ENCODE results near the gene OR4C12.
A peak's percentile ranks its signal among the peaks of the same experiment; 100 is the strongest.
"Not testable (repeated sequence)": the region's sequence is repeated elsewhere in the genome, so short reads cannot be mapped to it uniquely, and the experiment has no call there.

OR4C12 gene

DNA sequence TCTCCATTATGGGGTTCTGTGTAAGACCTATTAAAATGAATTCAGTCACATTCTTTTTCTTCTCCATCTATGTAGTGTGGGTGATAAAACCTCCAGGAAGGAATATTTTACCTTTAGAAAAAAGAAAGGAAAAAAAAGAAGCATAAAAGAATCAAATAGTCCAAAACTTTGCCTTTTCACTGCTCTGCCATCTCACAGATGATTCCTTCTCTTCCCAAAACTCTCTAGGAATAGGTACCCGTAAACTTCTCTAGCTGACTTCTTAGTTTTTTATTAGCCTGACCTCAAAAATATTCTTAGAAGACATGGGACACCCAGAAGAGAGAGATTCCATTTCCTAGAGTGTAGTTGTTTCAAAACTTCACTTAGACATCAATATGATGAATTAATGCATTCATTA lies at the start of gene OR4C12:
Gene OR4C12, minus strand, starts transcription at position 101 of the 400 bp plus-strand sequence. Its CDS starts 34 bp downstream, at position 67.
- not testable (repeated sequence) for DNase-seq

DNA sequence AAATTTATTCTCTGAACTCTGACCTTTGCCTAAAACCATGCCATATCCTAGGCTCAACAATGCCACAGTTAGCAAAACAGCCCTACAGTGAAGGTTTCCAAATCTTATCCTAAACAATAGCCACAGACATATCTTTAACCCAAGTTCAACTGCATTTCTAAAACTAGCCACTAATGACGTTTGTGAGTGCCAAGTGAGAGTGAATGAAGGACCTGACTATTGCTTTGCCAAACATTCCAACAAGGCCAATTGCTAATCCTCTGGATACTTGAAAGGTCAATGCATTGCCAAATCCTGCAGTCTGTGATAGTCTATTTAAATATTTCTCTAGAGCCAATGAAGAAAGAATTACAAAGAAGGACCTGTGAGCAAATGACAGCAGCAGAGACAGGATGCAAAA lies 47.9 kb upstream of the OR4C12 start:
- no peak for DNase-seq

DNA sequence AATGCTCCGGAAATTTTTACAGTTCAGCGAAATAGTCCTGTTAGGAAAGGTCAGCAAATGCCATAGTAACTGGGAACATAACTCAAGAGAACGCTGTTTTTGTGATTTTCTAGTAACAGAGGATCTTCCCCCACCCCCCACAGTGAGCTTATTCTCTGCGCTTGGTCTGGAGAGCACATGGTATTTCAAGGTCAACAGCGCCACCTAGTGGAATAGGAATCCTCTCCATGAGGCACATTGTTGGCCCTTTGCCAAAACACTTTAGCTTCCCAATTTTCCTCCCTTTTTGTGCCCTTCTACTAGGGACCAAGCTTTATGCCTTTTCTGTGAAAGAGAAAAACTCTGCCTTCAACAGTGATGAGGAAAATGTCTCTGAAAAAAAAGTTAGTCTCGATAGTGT lies 13.2 kb upstream of the OR4C12 start:
- peak; percentile 14 for DNase-seq

DNA sequence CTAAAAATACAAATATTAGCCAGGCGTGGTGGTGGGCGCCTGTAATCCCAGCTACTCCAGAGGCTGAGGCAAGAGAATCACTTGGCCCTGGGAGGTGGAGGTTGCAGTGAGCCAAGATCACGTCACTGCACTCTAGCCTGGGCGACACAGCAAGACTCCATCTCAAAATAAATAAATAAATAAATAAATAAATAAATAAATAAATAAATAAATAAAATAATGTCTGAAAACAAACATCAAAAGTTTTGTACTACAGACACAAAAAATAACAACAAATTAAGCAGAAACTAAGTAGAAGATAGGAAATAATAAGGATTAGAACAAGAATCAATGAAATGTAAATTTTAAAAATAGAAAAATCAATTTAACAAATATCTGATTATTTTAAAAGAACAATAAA lies 8.9 kb downstream of the OR4C12 start:
- DNase-seq, result not testable (repeated sequence)

DNA sequence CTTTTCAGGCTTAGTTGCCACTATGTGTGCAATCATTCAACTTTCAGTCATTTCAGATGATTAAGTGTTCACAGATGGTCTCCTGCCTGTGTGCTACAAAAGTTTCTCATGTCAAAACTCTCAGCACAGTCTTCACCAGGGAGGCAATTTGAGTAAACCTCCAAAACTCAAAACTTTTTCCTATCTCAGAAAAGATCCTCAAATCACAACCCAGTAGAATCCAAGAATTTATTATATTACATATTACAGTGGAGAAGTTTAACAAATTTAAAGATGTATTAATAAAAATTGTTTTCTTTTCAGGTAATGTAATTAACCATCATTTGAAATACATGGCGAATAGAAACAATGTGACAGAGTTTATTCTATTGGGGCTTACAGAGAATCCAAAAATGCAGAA lies 30.2 kb downstream of the OR4C12 start, which contains the start of gene OR4C13:
Gene OR4C13, plus strand, starts transcription at position 301 of the 400 bp plus-strand sequence. Its CDS starts 32 bp downstream, at position 333.
- no peak for DNase-seq

DNA sequence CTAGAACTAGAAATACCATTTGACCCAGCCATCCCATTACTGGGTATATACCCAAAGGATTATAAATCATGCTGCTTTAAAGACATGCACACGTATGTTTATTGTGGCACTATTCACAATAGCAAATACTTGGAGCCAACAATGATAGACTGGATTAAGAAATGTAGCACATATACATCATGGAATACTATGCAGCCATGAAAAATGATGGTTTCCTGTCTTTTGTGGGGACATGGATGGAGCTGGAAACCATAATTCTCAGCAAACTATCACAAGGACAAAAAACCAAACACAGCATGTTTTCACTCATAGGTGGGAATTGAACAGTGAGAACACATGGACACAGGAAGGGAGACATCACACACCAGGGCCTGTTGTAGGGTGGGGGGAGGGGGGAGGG lies 33.6 kb downstream of the OR4C12 start:
- not testable (repeated sequence) for DNase-seq
